ENCODE results near the gene CREB3L4. TPM values are rescaled to one million over a fixed set of nuclear protein-coding genes. Genes with fewer than 3 reads are reported as not detected.
A peak's percentile ranks its signal among the peaks of the same experiment; 100 is the strongest.

Gene CREB3L4
- total and polyA plus RNA-seq, 2 of the 13 experiments (the other 11 are each of a cell fraction or from before 2014, with no cell fraction given), result 9.9 to 18.7 TPM

GRCh38 chr1:153990468-153991150 is 22.9 kb downstream of the CREB3L4 start, which contains the start of gene RPS27 (continued):
- TF ChIP-seq KLF12 (CRISPR knock-in tag; IDR thresholded peaks at IDR 0.05; ENCODE audit: borderline replicate concordance) (no peak), IKZF1 (IDR thresholded peaks at IDR 0.05) (no peak), ZNF572 (CRISPR knock-in tag; IDR thresholded peaks at IDR 0.05) (0 out of 2 replicates have a peak, but pooled peaks have one; percentile 76), ZNF414 (CRISPR knock-in tag; IDR thresholded peaks at IDR 0.05) (peak; percentile 49; the same call in 1 of the 2 replicates), TRIM24 (CRISPR knock-in tag; IDR thresholded peaks at IDR 0.05) (no peak), ZNF597 (CRISPR knock-in tag; IDR thresholded peaks at IDR 0.05) (no peak), PBX2 (CRISPR knock-in tag; IDR thresholded peaks at IDR 0.05) (no peak), ATF7-NPFF (CRISPR knock-in tag; IDR thresholded peaks at IDR 0.05; ENCODE audit: low read depth) (peak; percentile 71), AHR (CRISPR knock-in tag; IDR thresholded peaks at IDR 0.05) (peak; percentile 87; the same call in 1 of the 2 replicates), ZNF230 (CRISPR knock-in tag; IDR thresholded peaks at IDR 0.05) (peak; percentile 87), HES4 (CRISPR knock-in tag; IDR thresholded peaks at IDR 0.05; ENCODE audit: borderline replicate concordance) (no peak), ZNF264 (CRISPR knock-in tag; IDR thresholded peaks at IDR 0.05) (0 out of 2 replicates have a peak, but pooled peaks have one; percentile 55), ZNF788 (CRISPR knock-in tag; IDR thresholded peaks at IDR 0.05; ENCODE audit: borderline replicate concordance) (peak; percentile 78; the same call in 1 of the 2 replicates), IRF1 (CRISPR knock-in tag; IDR thresholded peaks at IDR 0.05; ENCODE audit: low read depth) (no peak), HBP1 (CRISPR knock-in tag; IDR thresholded peaks at IDR 0.05; ENCODE audit: low read depth) (peak; percentile 95), BORCS8-MEF2B (CRISPR knock-in tag; IDR thresholded peaks at IDR 0.05) (peak; percentile 81), THRA (CRISPR knock-in tag; IDR thresholded peaks at IDR 0.05; ENCODE audit: borderline replicate concordance) (peak; percentile 65), ZNF234 (CRISPR knock-in tag; conservative IDR thresholded peaks at IDR 0.05) (no peak), MAX (IDR thresholded peaks at IDR 0.05) (peak; percentile 66; the same call in 1 of the 2 replicates), LBX2 (CRISPR knock-in tag; IDR thresholded peaks at IDR 0.05; ENCODE audit: borderline replicate concordance) (no peak)

Data from HepG2 (cell line).